ENCODE results near the gene CENPX.

DNA sequence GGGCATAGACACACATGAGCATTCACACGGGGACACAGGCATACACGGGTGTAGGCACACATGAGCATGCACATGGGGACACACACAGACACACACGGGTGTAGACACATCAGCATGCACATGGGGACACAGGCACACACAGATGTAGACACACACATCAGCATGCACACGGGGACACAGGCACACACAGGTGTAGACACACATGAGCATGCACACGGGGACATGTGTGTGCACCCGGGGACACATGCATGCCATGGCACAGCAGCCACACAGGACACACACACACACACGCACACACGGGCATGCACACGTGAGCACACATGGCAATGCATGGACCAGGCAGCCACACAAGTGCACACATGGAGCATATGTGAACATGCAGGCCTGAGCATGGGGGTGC is 20.0 kb upstream of the CENPX start:
- TF ChIP-seq, protein P1, sequence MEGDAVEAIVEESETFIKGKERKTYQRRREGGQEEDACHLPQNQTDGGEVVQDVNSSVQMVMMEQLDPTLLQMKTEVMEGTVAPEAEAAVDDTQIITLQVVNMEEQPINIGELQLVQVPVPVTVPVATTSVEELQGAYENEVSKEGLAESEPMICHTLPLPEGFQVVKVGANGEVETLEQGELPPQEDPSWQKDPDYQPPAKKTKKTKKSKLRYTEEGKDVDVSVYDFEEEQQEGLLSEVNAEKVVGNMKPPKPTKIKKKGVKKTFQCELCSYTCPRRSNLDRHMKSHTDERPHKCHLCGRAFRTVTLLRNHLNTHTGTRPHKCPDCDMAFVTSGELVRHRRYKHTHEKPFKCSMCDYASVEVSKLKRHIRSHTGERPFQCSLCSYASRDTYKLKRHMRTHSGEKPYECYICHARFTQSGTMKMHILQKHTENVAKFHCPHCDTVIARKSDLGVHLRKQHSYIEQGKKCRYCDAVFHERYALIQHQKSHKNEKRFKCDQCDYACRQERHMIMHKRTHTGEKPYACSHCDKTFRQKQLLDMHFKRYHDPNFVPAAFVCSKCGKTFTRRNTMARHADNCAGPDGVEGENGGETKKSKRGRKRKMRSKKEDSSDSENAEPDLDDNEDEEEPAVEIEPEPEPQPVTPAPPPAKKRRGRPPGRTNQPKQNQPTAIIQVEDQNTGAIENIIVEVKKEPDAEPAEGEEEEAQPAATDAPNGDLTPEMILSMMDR (IDR thresholded peaks at IDR 0.05) = no peak
- no peak for TF ChIP-seq ZFX (IDR thresholded peaks at IDR 0.05; ENCODE audit: borderline replicate concordance)

All from 22Rv1 (cell line).